ENCODE data around the gene ACSL3.

ACSL3 gene

DNA sequence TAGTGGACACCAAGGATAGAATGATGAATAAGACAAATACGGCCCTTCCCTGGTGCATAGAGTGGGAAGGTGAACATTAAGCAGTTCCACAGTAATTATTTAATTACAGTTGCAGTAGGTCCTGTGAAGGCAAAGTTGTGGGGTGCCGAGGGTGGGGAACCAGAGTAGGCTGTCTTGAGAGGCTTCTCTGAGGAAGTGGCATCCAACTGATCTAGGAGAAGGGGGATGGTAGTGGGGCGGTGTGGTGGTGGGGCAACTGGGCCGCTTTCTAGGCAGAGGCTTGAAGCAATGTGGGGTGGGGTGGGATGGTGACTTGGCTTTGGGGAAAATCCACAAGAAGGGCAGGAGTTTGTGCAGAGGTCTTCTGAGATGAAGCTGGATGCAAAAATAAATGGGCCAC, 11.7 kb downstream of the ACSL3 start:
- no peaks in the 10 kb centered on the region for H3K36me3 ChIP-seq (ENCODE audit: insufficient read depth, low read length)
- H2AFZ ChIP-seq (ENCODE audit: low read length) = no peak overlapping the region
- no peak overlapping the region for H3K4me2 ChIP-seq (ENCODE audit: low read depth, low read length, poor library complexity, severe bottlenecking)
- H3K79me2 ChIP-seq (ENCODE audit: insufficient read depth, low read length) = peaks cover 95% of the 10 kb centered on the region
- H3K9me3 ChIP-seq (ENCODE audit: insufficient read depth, low read depth, low read length) = no peaks in the 10 kb centered on the region
- no peak overlapping the region for H3K4me3 ChIP-seq (ENCODE audit: low read length, poor library complexity, severe bottlenecking)
- H3K9ac ChIP-seq (ENCODE audit: low read depth, low read length, poor library complexity, severe bottlenecking) = no peak overlapping the region
- TF ChIP-seq, protein P1, sequence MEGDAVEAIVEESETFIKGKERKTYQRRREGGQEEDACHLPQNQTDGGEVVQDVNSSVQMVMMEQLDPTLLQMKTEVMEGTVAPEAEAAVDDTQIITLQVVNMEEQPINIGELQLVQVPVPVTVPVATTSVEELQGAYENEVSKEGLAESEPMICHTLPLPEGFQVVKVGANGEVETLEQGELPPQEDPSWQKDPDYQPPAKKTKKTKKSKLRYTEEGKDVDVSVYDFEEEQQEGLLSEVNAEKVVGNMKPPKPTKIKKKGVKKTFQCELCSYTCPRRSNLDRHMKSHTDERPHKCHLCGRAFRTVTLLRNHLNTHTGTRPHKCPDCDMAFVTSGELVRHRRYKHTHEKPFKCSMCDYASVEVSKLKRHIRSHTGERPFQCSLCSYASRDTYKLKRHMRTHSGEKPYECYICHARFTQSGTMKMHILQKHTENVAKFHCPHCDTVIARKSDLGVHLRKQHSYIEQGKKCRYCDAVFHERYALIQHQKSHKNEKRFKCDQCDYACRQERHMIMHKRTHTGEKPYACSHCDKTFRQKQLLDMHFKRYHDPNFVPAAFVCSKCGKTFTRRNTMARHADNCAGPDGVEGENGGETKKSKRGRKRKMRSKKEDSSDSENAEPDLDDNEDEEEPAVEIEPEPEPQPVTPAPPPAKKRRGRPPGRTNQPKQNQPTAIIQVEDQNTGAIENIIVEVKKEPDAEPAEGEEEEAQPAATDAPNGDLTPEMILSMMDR (conservative IDR thresholded peaks at IDR 0.05; ENCODE audit: low read length) = no peak
- TF ChIP-seq EZH2phosphoT487 (IDR thresholded peaks at IDR 0.05; ENCODE audit: borderline replicate concordance) = no peak
- H3K27me3 ChIP-seq (ENCODE audit: insufficient read depth, low read length, poor library complexity, severe bottlenecking) = no peaks in the 10 kb centered on the region
- H3F3A ChIP-seq (ENCODE audit: low read depth) = no peaks in the 10 kb centered on the region
- peaks cover 19% of the 10 kb centered on the region for H3K4me1 ChIP-seq (ENCODE audit: insufficient read depth, low read length, poor library complexity, severe bottlenecking)
- peaks cover 83% of the 10 kb centered on the region for H4K20me1 ChIP-seq (ENCODE audit: insufficient read depth, low read length, poor library complexity, severe bottlenecking)
- no peaks in the 10 kb centered on the region for H3K9me2 ChIP-seq (replicated peaks; ENCODE audit: low read depth, low read length)

GRCh38 chr2:222875482-222875881, 14.6 kb downstream of the ACSL3 start:
- peaks cover 5% of the 10 kb centered on the region for H3K4me1 ChIP-seq (ENCODE audit: insufficient read depth, low read length, poor library complexity, severe bottlenecking)
- H3K9me3 ChIP-seq (ENCODE audit: insufficient read depth, low read depth, low read length) = no peaks in the 10 kb centered on the region
- no peaks in the 10 kb centered on the region for H3K27me3 ChIP-seq (ENCODE audit: insufficient read depth, low read length, poor library complexity, severe bottlenecking)
- no peaks in the 10 kb centered on the region for H3K9me2 ChIP-seq (replicated peaks; ENCODE audit: low read depth, low read length)
- no peak overlapping the region for H3K4me3 ChIP-seq (ENCODE audit: low read length, poor library complexity, severe bottlenecking)
- H3K9ac ChIP-seq (ENCODE audit: low read depth, low read length, poor library complexity, severe bottlenecking) = no peak overlapping the region
- no peaks in the 10 kb centered on the region for H3F3A ChIP-seq (ENCODE audit: low read depth)
- TF ChIP-seq EZH2phosphoT487 (IDR thresholded peaks at IDR 0.05; ENCODE audit: borderline replicate concordance) = no peak
- TF ChIP-seq, protein P1 (conservative IDR thresholded peaks at IDR 0.05; ENCODE audit: low read length) = no peak
- peaks cover 94% of the 10 kb centered on the region for H3K79me2 ChIP-seq (ENCODE audit: insufficient read depth, low read length)
- no peaks in the 10 kb centered on the region for H3K36me3 ChIP-seq (ENCODE audit: insufficient read depth, low read length)
- H3K4me2 ChIP-seq (ENCODE audit: low read depth, low read length, poor library complexity, severe bottlenecking) = no peak overlapping the region
- H2AFZ ChIP-seq (ENCODE audit: low read length) = no peak overlapping the region
- H4K20me1 ChIP-seq (ENCODE audit: insufficient read depth, low read length, poor library complexity, severe bottlenecking) = peaks cover 80% of the 10 kb centered on the region

- H3K4me2 ChIP-seq (ENCODE audit: low read depth, low read length, poor library complexity, severe bottlenecking) = no peak overlapping the region
- no peaks in the 10 kb centered on the region for H3K9me2 ChIP-seq (replicated peaks; ENCODE audit: low read depth, low read length)
- peaks cover 78% of the 10 kb centered on the region for H4K20me1 ChIP-seq (ENCODE audit: insufficient read depth, low read length, poor library complexity, severe bottlenecking)
- peaks cover 94% of the 10 kb centered on the region for H3K79me2 ChIP-seq (ENCODE audit: insufficient read depth, low read length)
- no peaks in the 10 kb centered on the region for H3K27me3 ChIP-seq (ENCODE audit: insufficient read depth, low read length, poor library complexity, severe bottlenecking)
- H3K36me3 ChIP-seq (ENCODE audit: insufficient read depth, low read length) = no peaks in the 10 kb centered on the region
- H3K9me3 ChIP-seq (ENCODE audit: insufficient read depth, low read depth, low read length) = no peaks in the 10 kb centered on the region
- no peak overlapping the region for H3K9ac ChIP-seq (ENCODE audit: low read depth, low read length, poor library complexity, severe bottlenecking)
- no peak overlapping the region for H2AFZ ChIP-seq (ENCODE audit: low read length)
- H3K4me1 ChIP-seq (ENCODE audit: insufficient read depth, low read length, poor library complexity, severe bottlenecking) = peaks cover 5% of the 10 kb centered on the region
- TF ChIP-seq, protein P1 (conservative IDR thresholded peaks at IDR 0.05; ENCODE audit: low read length) = no peak
- no peak for TF ChIP-seq EZH2phosphoT487 (IDR thresholded peaks at IDR 0.05; ENCODE audit: borderline replicate concordance)
- no peaks in the 10 kb centered on the region for H3F3A ChIP-seq (ENCODE audit: low read depth)
- H3K4me3 ChIP-seq (ENCODE audit: low read length, poor library complexity, severe bottlenecking) = no peak overlapping the region
These were observed 16.1 kb downstream of the ACSL3 start for GRCh38 chr2:222876947-222877346.

All from Loucy (cell line).